Hepatic stellate cell (primary cell): ENCODE data around the gene C2CD4C.
"Not testable (repeated sequence)": the region's sequence is repeated elsewhere in the genome, so short reads cannot be mapped to it uniquely, and the experiment has no call there.

ENCODE experiments used
- DNase-seq: peaks from one replicate; pipeline ENCODE4 v3.0.0; 2011; ENCODE audit warnings: low spot score

Gene C2CD4C

DNA sequence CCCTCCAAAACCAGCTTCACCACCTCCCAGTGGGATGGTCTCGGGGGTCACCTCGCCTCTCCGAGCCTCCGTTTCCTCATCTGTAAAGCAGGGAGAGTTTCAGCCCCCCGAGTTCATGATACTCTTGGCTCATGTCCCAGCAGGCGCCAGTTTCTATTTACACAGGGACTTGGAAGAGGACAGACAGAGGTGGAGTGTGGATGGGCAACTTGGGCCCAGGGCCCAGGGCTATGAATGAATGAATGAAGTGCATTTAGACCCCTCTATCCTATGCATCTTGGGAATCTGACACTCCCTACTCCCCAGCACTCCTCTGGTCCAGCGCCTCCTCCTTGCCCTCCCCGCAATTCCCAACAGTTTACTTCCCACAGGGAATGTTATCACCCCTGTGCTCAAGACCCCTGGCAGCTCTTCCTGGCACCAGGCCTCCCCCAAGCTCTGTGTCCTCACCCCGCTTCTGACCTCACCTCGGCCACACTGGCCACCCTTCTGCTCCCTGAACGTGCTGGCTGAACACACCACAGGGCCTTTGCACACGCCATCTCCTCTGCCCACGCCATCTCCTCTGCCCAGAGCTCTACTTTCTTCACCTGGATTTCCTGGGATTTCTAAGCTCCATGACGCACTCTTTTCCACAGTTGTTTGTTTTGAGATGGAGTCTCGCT, 4.9 kb upstream of the C2CD4C start:
- DNase-seq = no peak

DNA sequence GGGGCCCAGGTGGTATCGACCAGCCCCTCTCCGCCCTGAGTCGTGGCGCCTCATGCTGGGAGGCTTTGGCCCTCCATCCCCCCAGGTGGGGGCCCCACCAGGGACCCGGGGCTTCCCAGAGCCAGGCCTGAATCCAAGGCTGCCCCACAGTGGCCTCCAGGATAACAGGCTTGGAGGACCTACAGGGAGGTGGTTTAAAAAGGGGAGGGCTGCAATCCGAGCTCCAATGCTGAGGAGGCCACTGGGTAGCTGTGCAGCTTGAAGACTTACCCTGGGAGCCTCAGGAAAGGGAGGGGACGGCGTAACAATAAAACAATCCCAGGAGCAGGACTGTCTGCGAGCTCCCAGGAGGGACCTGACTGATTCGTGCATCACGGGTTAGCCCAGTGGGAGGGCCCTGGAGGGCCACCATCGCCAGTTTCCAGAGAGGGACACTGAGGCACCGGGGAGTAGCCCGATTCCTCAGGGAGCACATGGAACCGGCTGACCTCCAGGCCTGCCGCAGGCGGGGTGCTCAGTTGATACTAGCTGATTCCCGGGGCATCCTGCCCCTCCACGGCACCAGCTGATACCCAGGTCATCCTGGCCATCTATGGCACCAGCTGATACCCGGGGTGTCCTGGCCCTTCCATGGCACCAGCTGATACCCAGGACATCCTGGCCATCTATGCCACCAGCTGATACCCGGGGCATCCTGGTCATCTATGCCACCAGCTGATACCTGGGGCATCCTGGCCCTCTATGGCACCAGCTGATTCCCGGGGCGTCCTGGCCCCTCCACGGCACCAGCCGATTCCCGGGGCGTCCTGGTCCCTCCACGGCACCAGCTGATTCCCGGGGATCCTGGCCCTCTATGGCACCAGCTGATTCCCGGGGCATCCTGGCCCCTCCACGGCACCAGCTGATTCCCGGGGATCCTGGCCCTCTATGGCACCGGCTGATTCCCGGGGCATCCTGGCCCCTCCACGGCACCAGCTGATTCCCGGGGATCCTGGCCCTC, 3.7 kb upstream of the C2CD4C start:
- DNase-seq = no peak

DNA sequence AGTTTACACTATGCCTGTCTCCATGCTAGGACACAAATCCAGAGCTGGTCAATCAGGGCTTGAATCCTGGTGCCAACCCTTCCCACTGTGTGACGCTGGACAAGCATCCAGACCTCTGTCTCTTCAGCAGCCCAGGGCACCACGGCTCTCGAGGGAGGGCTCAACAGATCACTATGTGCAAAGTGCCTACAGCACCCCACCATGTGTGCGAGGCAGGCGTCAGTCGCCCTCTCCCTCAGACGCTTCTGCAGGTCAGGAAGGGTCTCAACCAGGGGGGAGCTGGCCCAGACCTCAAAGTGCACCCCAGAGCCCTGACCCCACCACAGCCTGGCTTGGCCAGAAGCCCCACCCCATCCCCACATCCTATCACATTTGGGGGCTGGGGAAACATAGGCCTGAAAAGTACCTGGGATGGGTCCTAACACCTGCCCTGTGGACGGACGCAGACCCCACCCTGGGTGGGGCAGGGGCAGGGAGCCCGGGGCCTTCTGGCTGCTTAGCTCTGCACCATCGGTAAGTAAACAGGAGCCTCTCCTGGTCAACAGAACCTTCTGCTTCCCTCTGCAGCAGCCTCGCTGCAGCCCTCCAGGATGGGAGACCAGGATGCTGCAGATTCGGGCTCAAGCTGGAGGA, 2.9 kb upstream of the C2CD4C start:
- DNase-seq = no peak

DNA sequence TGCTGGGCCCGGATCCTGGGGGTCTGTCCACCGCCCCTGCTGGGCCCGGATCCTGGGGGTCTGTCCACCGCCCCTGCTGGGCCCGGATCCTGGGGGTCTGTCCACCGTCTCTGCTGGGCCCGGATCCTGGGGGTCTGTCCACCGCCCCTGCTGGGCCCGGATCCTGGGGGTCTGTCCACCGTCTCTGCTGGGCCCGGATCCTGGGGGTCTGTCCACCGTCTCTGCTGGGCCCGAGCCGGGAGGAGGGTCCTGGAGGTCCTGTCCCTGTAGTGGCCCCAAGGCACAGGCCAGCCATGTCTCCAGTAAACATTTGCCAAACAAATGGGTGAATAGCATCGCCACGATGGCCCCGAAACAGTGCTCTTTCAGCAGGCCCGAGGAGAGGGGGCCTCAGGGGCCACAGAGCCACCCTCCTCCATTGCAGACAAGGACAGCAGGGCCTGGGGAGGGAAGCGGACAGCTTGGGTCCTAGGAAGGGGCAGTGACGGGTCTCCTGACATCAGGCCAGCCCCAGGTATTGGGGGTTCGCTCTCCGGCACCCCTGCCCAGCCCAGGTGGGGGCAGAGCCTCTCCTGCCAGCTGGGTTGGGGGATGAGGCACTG, 2.3 kb upstream of the C2CD4C start:
- not testable (repeated sequence) for DNase-seq

DNA sequence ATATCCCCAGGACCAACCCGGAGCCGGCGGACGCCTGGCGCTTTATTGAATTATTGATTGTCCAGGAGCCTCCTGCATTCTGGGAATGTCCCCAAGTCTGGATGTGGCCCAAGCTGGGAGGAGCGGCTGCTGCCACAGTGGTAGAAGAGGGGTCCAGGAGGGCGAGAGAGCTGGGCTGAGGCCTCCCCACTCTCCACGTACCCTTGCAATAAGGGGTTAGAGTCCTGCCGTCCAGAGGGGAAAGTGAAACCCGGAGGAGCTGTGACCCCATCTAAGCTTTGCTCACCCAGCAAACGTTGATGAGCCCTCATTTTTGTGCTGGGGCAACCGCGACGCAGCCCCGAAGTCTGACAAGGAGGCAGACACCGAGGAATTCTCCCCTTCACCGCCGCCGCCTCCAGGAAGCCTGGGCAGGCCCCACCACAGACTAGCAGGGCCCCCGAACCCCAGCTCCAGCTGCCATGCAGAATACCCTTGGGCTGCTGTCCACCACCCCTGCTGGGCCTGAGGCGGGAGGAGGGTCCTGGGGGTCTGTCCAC, 1.4 kb upstream of the C2CD4C start:
- DNase-seq = no peak

DNA sequence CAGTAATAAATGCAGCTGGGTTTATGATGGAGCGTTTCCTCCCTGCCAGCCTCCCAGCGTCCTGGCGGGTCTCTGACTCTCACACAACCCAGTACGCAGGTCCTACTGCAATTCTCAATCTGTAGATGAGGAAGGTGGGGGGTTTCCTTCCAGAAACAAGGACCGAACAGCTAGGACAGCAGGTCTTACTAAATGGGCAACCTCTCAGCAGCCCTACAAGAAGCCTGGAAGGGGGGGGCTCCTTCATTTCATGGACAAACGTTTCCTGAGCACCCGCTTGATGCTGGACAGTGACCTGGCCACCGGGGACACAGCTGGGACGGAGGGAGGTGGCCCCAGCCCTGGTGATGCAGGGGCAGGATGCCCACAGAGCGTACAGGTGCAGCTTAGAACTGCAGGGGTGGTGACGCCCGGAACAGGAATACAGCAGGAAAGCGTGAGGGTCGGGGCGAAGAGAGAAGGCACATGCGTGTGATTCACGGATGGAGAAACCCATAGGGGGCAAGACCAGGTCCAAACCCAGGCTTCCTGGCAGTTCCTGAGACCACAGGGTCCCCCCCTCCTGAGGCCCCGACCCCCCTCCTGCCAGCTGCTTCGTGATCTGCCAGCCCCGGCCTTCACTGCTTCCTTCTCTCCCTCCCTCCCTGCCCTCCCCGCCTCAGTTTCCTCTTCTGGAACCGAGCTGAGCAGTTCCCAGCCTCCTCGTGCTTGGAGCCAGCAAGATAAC, 732 bp upstream of the C2CD4C start:
- no peak for DNase-seq

DNA sequence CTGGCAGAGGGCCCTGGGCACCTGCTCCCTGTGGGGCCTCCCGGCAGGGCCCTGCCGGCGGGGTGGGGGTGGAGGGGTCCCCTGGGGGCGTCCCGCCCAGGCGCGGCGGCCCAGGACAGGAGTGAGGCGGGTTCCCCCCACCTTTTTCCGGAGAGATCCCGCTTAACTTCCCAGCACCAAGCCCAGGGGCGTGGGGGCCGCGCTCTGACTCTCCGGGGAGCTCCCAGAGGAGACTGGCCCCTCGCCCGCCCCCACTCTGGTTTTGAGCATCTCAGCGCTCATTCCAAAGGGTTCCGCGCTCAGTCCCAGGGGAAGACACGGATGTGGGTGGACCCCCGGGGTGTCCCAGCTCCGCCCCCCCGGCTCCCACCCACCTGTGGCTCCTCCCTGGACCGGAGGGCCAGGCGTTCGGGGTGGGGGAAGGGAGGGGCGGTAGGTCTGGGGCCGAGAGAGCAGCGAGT, 476 bp downstream of the C2CD4C start:
- no peak for DNase-seq

DNA sequence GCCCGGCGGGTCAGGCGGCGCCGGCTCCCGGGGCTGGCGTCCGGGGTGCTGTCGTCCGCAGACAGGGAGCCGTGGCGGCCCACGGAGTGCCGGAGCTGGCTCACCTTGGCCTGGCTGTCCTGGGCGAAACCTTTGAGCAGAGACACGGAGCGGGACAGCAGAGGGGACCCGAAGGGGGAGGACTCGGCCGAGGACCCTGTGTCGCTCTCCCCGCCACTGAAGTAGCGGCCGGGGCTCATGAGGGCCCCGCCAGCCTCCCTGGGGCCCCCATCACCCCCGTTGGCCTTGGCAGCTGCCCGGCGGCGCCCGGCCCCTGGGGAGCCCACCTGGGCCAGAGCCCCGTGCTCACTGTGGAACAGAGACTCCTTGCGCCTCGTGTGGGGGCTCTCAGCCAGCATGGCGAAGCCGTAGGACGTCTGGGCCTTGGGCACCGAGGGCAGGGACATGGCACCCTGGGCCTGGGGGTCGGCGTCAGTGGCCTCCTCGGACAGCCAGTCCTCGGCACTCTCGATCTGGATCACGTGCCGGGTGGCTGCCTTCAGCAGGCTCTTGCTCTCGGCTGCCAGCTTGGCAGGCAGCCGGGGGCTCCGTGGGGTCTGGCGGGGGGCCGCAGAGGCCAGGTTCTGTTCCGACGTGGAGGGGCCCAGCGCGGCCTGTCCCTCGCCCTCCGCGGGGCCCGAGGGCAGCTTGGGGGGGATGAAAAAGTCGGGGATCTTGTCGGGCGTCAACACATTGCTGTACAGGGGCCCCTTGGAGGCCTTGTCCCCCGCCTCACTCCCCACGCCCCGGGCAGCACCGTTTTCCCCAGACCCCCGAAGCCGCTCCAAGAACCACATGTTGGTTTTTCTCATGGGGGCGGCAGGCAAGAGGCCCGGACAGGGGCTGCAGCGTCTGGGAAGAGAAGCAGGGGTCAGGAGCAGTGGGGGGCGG, 1.2 kb downstream of the C2CD4C start:
- DNase-seq = no peak

DNA sequence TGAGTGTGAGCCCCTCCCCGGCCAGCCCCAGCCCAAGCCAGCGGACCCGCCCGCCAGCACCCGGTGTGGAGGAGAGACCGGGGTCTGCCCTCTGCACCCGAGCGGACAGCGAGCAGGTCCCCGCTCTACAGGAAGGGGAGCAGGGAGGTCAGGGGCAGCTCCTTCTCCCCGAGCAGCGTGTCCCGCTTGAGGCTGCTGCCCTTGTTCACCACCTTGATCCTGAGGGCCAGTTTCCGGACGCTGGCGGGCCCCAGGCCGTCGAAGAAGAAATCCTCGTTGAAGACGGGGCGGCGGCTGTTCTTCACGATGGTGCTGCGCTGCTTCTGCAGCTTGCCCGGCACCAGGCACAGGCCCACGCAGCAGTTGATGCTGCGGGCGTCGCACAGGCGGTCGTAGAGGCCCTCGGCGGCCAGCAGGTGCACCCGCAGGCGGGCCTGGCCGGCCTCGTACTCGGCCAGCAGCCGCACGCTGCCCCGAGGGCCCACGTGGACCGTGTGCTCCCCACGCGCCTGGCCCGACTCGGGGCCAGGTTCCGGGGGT, 1.9 kb downstream of the C2CD4C start:
- DNase-seq = no peak

DNA sequence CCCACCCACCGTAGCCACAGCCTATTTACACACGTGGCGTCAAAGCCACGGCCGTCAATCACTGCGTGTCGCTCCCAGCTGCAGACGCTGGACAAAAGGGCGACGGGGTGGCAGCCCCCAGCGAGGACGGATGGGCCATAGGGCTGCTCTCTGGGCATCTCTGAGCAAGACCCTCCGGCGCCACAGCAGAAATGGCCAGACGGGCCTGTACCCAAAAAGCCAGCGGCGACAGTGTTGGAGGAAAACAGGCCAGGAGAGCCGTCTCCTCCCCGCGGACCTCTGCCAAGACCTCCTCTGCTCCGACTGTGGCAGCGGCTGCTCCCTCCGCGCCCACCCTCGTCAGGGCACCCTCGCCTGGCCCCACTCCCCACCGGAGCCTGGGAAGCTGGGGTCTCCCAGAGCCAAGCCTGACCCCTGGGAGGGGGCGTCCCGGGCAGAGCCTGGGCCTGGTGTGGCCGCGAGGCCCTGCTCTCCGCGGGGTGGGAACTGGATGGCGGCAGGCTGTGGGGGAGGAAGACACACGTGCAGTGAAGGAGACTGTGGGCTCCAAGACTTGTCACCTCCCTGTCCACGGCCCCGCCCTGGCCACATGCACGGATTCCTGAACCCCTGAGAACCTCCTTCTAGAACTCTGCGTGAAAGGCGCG, 2.7 kb downstream of the C2CD4C start:
- DNase-seq = no peak

DNA sequence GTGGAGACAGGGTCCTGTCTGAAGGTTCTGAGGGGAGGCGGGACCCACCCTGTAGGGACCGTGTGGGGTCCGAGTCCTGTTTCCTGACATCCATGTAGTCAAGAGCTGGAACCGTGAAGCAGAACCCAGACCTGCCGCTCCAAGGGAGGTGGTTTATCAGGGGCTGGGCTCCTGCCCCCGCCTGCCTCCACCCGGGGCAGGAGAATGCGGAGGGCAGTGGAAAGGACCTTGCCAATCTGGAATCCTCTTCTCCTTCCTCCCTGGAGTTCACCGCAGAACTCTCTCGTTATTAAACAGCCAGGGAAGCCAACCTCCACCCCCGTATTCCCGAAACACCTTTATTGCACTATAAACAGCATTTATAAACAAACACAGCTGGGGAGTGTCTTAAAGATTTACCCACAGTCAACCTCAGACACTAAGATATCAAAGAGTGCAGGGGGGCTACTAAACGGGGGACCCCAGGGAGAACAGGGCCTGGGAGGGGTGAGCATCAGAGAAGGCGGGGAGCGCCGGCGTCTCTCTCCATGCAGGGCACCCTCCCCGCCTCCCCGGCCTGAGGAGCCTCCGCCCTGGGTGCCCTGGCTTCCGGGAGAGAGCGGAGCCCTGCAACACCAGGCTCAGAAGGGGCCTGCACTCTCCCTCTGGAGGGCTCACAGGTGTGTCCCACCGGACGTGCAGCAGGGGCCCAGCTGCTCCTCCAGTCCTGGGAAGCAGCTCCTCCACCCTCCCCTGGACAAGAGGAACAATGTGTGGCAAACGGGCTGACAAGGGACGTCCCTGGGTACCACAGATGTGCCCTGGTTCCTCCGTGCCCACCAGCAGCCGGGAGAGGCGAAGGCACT, 3.6 kb downstream of the C2CD4C start:
- DNase-seq = no peak

DNA sequence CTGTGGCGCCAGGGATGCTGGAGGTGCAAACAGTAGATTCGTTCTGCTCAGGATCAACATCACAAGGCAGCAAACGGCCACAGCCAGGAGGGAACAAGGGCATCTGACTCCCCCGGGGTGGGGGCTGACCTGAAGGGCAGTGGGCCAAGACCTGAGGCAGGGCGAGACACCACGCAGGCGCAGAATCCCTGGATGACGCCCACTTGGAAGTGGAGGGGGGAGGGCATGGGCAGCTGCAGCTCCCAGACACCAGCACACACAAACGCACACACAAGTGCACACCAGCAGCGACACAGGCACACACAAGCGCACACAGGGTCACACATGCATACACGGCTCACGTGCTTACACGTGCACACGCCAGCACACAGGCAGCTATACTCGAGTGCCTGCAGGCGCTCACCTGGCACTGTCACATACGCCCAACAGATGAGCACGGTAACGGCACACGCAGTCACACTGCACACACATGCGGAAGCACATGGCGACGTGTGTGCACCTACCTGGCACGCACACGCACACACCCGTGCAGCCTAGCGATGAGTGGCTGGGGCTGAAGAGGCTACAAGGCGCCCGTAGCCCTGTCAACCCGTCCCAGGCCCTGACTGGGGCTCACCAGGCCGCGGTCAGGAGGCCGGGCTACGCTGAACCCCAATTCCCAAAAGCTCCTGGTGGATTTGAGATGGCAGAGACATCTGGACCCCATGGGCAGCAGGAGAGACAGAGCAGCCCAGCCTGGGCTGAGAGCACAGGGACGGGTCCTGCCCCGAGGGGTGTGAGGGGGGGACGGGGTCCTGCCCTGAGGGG, 5.5 kb downstream of the C2CD4C start:
- DNase-seq = no peak

DNA sequence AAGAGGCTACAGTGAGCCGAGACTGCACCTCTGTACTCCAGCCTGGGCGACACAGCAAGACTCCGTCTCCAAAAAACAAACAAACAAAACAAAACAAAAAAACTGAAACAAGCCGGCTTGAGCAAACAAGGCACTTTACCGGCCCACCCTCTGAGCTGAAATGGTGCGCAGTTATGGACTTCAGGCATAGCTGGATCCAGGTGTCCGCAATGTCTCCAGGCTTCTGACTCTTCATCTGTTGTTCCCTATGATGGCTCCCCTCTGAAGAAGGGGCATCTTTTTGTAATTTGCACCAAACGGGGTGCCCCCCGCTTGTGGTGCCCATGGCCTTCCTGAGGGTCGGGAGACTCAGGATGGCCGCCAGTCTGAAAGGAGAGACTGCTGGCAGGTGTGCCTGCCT, 6.2 kb downstream of the C2CD4C start:
- no peak for DNase-seq

DNA sequence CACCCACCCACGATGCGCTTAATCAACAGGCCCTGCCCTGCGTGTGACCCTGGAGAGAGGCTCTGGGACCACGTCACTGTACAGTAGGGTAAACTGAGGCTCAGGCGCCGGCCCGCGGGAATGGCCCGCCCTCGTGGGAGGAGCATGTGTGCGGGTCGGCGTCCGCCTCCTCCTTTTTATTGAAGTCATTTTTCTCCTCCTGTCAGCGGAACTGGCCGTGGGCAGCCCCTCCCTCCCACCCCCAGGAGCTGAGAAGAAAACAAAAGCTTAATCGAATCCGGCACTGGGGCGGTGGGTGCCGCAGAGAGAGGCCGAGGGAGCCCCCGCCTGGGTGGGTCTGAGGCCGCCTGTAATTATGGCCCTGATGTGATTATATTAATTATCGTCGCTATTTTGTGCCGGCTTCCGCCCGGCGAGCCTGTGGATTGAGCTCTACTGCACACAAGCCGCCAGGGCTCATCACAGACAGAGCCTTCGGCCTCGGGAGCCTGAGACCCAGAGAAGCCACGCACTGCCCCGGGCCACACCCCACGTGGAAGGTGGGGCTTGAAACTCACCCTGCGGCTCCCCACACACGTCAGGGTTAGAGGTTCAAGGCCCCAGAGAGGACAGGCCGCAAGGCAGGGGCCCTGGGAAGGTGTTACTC, 7.0 kb downstream of the C2CD4C start:
- DNase-seq = no peak

DNA sequence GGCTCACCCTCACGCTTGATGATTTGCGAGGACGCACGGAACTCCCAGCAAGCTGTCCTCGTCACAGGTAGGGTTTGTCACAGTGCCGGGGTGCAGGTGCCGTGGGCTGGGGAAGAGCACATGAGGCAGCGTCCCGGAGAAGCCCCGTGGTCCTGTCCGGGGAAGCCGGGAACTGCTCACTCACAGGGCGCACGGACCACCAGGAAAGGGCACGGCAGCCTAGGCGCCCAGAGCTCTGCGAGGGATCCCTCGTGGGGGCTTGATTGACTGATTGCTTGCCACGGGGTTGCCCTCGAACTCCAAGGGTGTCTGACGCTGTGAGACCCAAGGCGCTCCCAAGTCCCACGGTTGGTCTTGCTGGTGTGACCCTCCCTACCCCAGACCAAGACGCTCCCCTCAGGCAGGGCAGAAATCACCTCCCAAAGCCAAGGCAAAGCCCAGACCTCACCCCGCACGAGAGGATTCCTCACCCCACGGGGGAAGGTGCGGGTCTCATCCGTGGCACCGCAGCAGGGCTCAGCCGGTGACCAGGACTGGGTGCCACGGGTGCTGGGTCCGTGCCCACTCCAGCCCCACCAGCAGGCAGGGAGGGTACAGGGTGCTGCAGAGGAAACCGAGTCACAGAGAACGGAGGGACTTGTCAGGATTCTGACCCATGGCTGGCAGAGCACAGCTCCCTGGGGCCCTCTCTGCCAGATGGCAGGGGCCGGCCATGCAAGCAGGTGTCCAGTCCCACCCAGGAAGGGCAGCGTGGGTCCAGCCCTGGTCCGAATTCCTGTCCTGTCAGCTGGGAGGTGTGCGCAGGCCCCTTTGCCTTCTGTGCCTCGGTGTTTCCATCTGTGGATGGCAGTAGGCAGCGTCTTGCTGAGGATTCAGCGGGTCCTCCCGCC, 7.7 kb downstream of the C2CD4C start:
- DNase-seq = no peak

DNA sequence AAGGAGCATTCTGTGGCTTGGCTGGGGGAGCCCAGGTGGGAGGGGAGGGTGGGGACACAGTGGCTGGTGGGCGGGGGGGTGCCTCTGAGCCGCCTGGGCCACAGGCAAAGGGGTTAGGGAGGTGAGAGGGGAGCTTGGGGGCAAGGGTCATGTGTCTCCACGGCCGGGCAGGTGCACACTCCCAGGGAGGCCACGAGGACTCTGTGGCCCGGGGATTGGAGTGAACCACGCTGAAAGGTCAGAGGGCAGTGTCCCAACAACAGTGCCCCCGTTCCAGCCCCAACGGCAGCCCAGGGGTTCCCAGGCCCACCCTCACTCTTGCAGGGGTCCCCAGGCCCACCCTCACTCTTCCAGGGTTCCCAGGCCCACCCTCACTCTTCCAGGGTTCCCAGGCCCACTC, 9.6 kb downstream of the C2CD4C start:
- no peak for DNase-seq
